GM12864 (cell line): Measurements from ENCODE around the gene CASD1.

ENCODE experiments used
- DNase-seq: peaks from one replicate; pipeline ENCODE4 v3.0.0-alpha.2; 2011; ENCODE audit warnings: low read depth
- H3K4me3 ChIP-seq: 2 replicates; pipeline ENCODE4 v1.5.1; 2011; ENCODE audit warnings: mild to moderate bottlenecking, low read depth, low read length, control low read depth
- TF ChIP-seq, protein P1 (sequence below): IDR thresholded peaks from 2 replicates; pipeline ENCODE4 v1.5.1; 2011; ENCODE audit warnings: low read depth, mild to moderate bottlenecking, moderate library complexity, low read length, control low read depth, inconsistent platforms; ENCODE audit errors: missing control alignments

CASD1 gene

DNA sequence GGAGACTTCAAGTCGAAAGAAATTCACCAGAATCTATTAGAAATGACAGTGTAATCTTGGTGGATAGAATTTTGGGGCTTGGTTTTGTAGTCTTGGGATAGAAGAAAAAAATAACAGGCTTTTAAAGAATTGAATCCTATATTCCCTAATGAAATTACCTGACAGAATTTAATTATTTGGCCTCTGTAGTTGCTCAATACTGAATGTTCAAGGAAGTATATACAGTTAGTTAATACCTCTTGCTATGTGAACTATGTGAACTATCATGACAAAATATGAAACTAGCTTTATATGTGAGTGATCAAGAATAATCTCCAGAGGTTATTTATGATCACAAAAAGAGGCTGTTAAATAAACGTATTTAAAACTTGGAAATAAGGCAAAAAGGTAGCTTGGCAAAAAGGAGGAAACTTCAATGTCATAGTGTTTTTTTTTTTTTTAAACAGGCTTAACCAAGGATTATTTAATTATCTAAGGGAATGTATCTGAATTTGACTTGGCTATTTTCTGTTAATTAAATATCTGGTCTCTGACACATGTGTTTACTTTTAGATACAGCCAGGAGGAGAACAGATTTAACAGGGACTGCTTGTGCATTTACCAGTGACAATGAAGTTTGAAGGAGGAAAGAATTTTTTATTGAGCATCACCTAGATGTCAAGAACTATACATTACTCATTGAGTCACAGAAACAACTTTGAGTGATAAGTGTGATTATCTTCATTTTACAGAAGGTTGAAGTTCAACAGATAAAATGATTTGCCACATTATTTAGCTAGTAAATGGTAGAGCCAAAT, 11.5 kb upstream of the CASD1 start:
- no peak overlapping the region for H3K4me3 ChIP-seq
- DNase-seq: no peak
- TF ChIP-seq, protein P1, sequence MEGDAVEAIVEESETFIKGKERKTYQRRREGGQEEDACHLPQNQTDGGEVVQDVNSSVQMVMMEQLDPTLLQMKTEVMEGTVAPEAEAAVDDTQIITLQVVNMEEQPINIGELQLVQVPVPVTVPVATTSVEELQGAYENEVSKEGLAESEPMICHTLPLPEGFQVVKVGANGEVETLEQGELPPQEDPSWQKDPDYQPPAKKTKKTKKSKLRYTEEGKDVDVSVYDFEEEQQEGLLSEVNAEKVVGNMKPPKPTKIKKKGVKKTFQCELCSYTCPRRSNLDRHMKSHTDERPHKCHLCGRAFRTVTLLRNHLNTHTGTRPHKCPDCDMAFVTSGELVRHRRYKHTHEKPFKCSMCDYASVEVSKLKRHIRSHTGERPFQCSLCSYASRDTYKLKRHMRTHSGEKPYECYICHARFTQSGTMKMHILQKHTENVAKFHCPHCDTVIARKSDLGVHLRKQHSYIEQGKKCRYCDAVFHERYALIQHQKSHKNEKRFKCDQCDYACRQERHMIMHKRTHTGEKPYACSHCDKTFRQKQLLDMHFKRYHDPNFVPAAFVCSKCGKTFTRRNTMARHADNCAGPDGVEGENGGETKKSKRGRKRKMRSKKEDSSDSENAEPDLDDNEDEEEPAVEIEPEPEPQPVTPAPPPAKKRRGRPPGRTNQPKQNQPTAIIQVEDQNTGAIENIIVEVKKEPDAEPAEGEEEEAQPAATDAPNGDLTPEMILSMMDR: no peak

DNA sequence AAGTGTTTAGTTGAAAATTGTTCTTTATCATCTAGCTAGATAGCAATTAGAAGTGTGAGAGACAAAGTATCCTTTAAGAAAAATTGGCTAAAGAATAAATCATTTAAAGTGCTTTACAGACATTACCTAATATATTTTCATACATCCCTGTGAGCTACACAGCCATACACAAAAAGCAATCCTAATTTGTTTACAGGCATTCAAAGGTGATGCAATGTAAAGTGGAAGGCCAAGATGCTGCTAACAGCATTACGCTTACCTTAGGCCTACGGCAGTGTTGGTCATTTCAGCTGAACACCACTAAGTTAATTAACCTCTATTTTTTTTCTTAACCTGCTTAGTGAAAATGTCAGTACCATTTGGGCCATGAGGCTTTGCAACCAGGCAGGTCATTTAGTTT, 10.7 kb upstream of the CASD1 start:
- TF ChIP-seq, protein P1: no peak
- DNase-seq: no peak

DNA sequence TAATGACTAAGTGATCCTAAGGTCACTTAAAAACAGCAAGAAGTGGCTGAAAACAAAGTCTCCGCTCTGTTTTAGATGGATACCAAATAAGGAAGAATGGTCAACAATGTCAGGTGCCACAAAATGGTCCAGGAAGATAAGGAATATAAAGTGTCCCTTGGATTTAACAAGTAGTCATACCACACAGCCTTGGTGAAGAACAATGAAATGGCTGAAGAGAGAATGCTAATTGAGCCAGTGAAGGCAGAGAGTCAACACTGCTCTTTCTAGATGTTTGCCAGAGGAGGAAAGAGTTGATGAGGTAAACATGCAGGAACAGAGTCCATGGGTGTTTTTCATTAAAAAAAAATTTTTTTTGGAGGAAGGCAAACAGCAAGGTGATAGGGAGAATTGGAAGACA, 2.1 kb upstream of the CASD1 start:
- DNase-seq: no peak
- TF ChIP-seq, protein P1: no peak
- no peak overlapping the region for H3K4me3 ChIP-seq

More for the DNA sequence above, 10.7 kb upstream of the CASD1 start:
- no peak overlapping the region for H3K4me3 ChIP-seq

- H3K4me3 ChIP-seq: no peak overlapping the region
These were observed 1.6 kb upstream of the CASD1 start for GRCh38 chr7:94507962-94508361.

GRCh38 chr7:94509887-94510581, 425 bp downstream of the CASD1 start:
- peak overlapping the region; percentile 85 for H3K4me3 ChIP-seq
- DNase-seq: no peak
- TF ChIP-seq, protein P1: no peak

More at GRCh38 chr7:94507962-94508361, 1.6 kb upstream of the CASD1 start:
- no peak for DNase-seq
- TF ChIP-seq, protein P1: no peak

GRCh38 chr7:94510582-94511496, 1.2 kb downstream of the CASD1 start:
- DNase-seq: no peak
- TF ChIP-seq, protein P1: no peak
- peak overlapping the region; percentile 85 for H3K4me3 ChIP-seq
